ENCODE data around the gene FTSJ1. TPM values are rescaled to one million over a fixed set of nuclear protein-coding genes. Genes with fewer than 3 reads are reported as not detected.

FTSJ1 gene
- total RNA-seq, 4 donors from 2014 or later = 29.8 to 46.4 (median 42.2) TPM

- TF ChIP-seq CTCF (IDR thresholded peaks at IDR 0.05) (no peak), POLR2A (IDR thresholded peaks at IDR 0.05) (no peak)
- intact Hi-C loops (cut with DNase I; ENCODE audit: low total_unique reads) = no loop called here
- H3K4me3 ChIP-seq (ENCODE audit: low read depth, poor library complexity, severe bottlenecking) = no peak overlapping the region
- 18 to 53% methylated on average over 5 to 10 of the region's 10 CpGs for WGBS, 2 donors
- DNase-seq (ENCODE audit: low spot score in 2 of 2) = no peak
These were observed 10.6 kb upstream of the FTSJ1 start for GRCh38 chrX:48465336-48465933.

- intact Hi-C loops (cut with DNase I; ENCODE audit: low total_unique reads) = no loop called here
- DNase-seq (ENCODE audit: low spot score in 2 of 2) = no peak
- TF ChIP-seq POLR2A (IDR thresholded peaks at IDR 0.05) = no peak
- TF ChIP-seq CTCF (IDR thresholded peaks at IDR 0.05) = no peak
- WGBS, 2 donors = 84 to 93% methylated on average over 8 to 10 of the region's 10 CpGs
- no peak overlapping the region for H3K4me3 ChIP-seq (ENCODE audit: low read depth, poor library complexity, severe bottlenecking)
These were observed 9.3 kb upstream of the FTSJ1 start for GRCh38 chrX:48466696-48467095.

GRCh38 chrX:48467281-48467761, 8.7 kb upstream of the FTSJ1 start:
- no peak overlapping the region for H3K4me3 ChIP-seq (ENCODE audit: low read depth, poor library complexity, severe bottlenecking)
- no peak for DNase-seq (ENCODE audit: low spot score in 2 of 2)
- TF ChIP-seq POLR2A (IDR thresholded peaks at IDR 0.05) = no peak
- intact Hi-C loops (cut with DNase I; ENCODE audit: low total_unique reads) = no loop called here
- 20 to 44% methylated on average over 9 to 10 of the region's 10 CpGs for WGBS, 2 donors

GRCh38 chrX:48468247-48468671, 7.7 kb upstream of the FTSJ1 start:
- DNase-seq (ENCODE audit: low spot score in 2 of 2) = no peak
- intact Hi-C loops (cut with DNase I; ENCODE audit: low total_unique reads) = no loop called here
- no peak overlapping the region for H3K4me3 ChIP-seq (ENCODE audit: low read depth, poor library complexity, severe bottlenecking)
- TF ChIP-seq POLR2A (IDR thresholded peaks at IDR 0.05) (no peak), CTCF (IDR thresholded peaks at IDR 0.05) (no peak)
- 11 to 30% methylated on average over 13 to 18 of the region's 18 CpGs for WGBS, 2 donors

- no peak for DNase-seq (ENCODE audit: low spot score in 2 of 2)
- no peak overlapping the region for H3K4me3 ChIP-seq (ENCODE audit: low read depth, poor library complexity, severe bottlenecking)
- WGBS, 2 donors = 20 to 49% methylated on average over 20 to 23 of the region's 23 CpGs
- TF ChIP-seq CTCF (IDR thresholded peaks at IDR 0.05) (no peak), POLR2A (IDR thresholded peaks at IDR 0.05) (no peak)
- intact Hi-C loops (cut with DNase I; ENCODE audit: low total_unique reads) = no loop called here
These were observed 7.0 kb upstream of the FTSJ1 start for GRCh38 chrX:48468693-48469691.
